ENCODE measurements around the gene NPAS3. TPM values are rescaled to one million over a fixed set of nuclear protein-coding genes. Genes with fewer than 3 reads are reported as not detected.

The NPAS3 gene
- total and polyA plus RNA-seq, 10 donors: 0.13 to 9.5 (median 2.9) TPM

DNA sequence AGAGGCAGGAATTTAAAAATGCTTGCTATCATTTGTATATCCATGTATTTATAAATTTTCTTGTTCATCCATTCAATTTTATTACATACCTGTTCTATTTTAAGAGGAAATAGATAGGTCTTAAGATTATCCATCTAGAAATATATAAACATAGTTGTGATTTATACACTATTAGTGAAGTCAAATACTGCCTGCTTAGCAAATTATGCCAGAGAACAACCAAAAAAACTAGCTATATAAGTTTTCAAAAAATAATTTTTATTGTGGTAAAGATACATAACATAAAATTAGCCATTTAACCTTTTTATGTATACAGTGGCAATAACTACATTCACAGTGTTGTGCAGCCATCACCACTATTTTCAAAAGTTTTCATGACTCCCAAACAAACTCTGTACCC lies 237.3 kb downstream of the NPAS3 start:
- no peak for DNase-seq
- TF ChIP-seq POLR2AphosphoS5 (IDR thresholded peaks at IDR 0.05) (no peak), POLR2A (IDR thresholded peaks at IDR 0.05) (no peak)
- TF ChIP-seq, protein P1, sequence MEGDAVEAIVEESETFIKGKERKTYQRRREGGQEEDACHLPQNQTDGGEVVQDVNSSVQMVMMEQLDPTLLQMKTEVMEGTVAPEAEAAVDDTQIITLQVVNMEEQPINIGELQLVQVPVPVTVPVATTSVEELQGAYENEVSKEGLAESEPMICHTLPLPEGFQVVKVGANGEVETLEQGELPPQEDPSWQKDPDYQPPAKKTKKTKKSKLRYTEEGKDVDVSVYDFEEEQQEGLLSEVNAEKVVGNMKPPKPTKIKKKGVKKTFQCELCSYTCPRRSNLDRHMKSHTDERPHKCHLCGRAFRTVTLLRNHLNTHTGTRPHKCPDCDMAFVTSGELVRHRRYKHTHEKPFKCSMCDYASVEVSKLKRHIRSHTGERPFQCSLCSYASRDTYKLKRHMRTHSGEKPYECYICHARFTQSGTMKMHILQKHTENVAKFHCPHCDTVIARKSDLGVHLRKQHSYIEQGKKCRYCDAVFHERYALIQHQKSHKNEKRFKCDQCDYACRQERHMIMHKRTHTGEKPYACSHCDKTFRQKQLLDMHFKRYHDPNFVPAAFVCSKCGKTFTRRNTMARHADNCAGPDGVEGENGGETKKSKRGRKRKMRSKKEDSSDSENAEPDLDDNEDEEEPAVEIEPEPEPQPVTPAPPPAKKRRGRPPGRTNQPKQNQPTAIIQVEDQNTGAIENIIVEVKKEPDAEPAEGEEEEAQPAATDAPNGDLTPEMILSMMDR (IDR thresholded peaks at IDR 0.05 in 8 of 11, conservative IDR thresholded peaks at IDR 0.05 in 3 of 11): no peak
- intact Hi-C loops (cut with DNase I; ENCODE audit: low total_unique reads): no loop called here
- H3K27me3 ChIP-seq (replicated peaks in 1 of 7): no peaks in the 10 kb centered on the region
- no peak overlapping the region for H3K4me3 ChIP-seq
- H3K36me3 ChIP-seq: no peaks in the 10 kb centered on the region
- H3K9me3 ChIP-seq: no peaks in the 10 kb centered on the region
- H3K4me1 ChIP-seq: no peaks in the 10 kb centered on the region
- no peak overlapping the region for H3K27ac ChIP-seq

DNA sequence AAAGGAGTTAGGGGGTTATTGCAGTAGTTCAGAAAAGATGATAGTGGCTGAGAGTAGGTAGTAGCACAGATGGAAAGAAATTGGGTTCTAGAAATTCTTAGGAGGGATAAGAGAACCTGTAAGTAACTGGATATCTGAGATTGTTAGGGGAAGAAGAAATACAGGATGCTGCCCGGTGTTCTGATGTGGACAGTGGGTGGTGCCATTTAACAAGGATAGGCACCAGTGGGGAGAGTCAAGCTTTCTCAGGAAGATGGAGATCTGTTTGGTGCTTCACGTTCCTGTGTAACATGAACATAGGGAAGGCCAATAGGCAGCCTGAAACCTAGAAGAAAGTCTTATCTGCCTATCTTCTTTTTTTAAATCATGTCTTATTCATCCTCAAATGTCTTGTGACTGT lies 245.9 kb downstream of the NPAS3 start:
- no peaks in the 10 kb centered on the region for H3K36me3 ChIP-seq
- no peaks in the 10 kb centered on the region for H3K4me1 ChIP-seq
- no peaks in the 10 kb centered on the region for H3K9me3 ChIP-seq
- no peak for DNase-seq
- H3K27ac ChIP-seq: no peak overlapping the region
- no peak overlapping the region for H3K4me3 ChIP-seq
- no peak for TF ChIP-seq POLR2A (IDR thresholded peaks at IDR 0.05)
- TF ChIP-seq, protein P1 (IDR thresholded peaks at IDR 0.05 in 8 of 11, conservative IDR thresholded peaks at IDR 0.05 in 3 of 11): no peak
- no peak for TF ChIP-seq POLR2AphosphoS5 (IDR thresholded peaks at IDR 0.05)
- WGBS, 5 donors: 50 to 72% (median 56%) methylated on average over 2 of the region's 2 CpGs
- intact Hi-C loops (cut with DNase I; ENCODE audit: low total_unique reads): no loop called here
- H3K27me3 ChIP-seq (replicated peaks in 1 of 7): no peaks in the 10 kb centered on the region

DNA sequence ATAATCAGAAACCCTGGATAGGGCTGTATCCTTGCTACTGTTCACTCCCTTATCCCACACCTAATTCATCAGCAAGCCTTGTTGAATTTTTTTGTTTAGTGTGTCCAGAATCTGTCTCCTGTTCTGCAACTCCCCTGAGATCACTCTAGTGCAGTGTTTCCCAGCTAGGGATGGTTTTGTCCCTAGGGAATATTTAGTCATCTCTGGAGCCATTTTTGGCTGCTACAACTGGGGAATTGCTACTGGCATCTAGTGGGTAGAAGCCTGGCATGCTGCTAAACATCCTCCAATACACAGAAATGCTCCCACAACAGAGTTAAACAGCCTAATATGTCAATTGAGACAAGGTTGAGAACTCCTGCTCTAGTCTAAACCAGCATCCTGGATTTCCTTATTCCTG lies 248.0 kb downstream of the NPAS3 start:
- TF ChIP-seq, protein P1 (IDR thresholded peaks at IDR 0.05 in 8 of 11, conservative IDR thresholded peaks at IDR 0.05 in 3 of 11): no peak
- TF ChIP-seq POLR2A (IDR thresholded peaks at IDR 0.05): no peak
- TF ChIP-seq POLR2AphosphoS5 (IDR thresholded peaks at IDR 0.05): no peak
- DNase-seq: no peak
- Histone ChIP-seq H3K9me3 (no peaks in the 10 kb centered on the region), H3K27ac (no peak overlapping the region), H3K27me3 (replicated peaks in 1 of 7) (no peaks in the 10 kb centered on the region), H3K36me3 (no peaks in the 10 kb centered on the region), H3K4me3 (no peak overlapping the region), H3K4me1 (no peaks in the 10 kb centered on the region)
- intact Hi-C loops (cut with DNase I; ENCODE audit: low total_unique reads): no loop called here

DNA sequence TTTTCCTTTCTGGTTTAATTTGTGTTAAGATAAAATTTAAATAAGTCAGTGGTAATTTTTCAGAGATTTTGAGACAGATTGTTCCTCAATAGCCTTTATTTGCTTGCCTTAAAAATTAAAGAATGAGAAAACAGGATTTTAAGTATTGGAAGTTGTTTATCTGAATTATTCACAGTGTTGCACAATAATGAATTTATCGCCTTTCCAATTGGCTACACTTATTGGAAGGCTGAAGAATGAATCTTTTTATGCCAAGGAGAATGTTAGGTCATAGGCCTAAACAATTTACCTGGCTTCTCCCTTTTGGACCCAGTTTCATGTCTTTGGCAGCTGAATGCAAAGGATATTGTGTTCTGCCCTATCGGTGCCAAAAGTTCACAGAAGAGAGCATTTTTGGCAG lies 250.2 kb downstream of the NPAS3 start:
- Histone ChIP-seq H3K4me1 (no peaks in the 10 kb centered on the region), H3K27ac (no peak overlapping the region), H3K4me3 (no peak overlapping the region), H3K27me3 (replicated peaks in 1 of 7) (no peaks in the 10 kb centered on the region), H3K36me3 (no peaks in the 10 kb centered on the region), H3K9me3 (no peaks in the 10 kb centered on the region)
- DNase-seq: no peak
- WGBS, 5 donors: 92 to 98% (median 94%) methylated on average over 2 of the region's 2 CpGs
- TF ChIP-seq POLR2A (IDR thresholded peaks at IDR 0.05): no peak
- intact Hi-C loops (cut with DNase I; ENCODE audit: low total_unique reads): no loop called here

DNA sequence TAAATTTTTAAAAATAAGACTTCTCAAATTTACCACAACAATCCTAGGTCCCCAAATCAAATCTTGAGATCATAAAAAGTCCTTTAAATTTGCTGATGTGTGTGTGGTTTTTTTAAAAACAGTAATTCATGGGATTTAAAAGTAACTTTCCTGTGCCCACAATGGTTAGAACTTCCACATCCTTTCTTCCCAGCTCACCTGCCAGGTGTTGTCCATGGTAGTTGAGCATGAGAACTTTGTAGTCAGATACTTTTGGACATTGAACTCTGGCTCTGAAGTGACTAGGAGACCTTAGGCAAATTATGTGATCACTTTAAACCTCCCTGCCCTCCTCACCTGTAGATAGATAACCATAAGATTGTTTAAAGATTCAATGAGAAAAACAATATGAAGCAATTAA lies 253.2 kb downstream of the NPAS3 start:
- no peak overlapping the region for H3K27ac ChIP-seq
- H3K9me3 ChIP-seq: no peaks in the 10 kb centered on the region
- intact Hi-C loops (cut with DNase I; ENCODE audit: low total_unique reads): no loop called here
- H3K4me1 ChIP-seq: no peaks in the 10 kb centered on the region
- no peaks in the 10 kb centered on the region for H3K36me3 ChIP-seq
- DNase-seq: no peak
- TF ChIP-seq POLR2A (IDR thresholded peaks at IDR 0.05): no peak
- TF ChIP-seq, protein P1 (IDR thresholded peaks at IDR 0.05 in 8 of 11, conservative IDR thresholded peaks at IDR 0.05 in 3 of 11): no peak
- no peak for TF ChIP-seq POLR2AphosphoS5 (IDR thresholded peaks at IDR 0.05)
- no peak overlapping the region for H3K4me3 ChIP-seq
- no peaks in the 10 kb centered on the region for H3K27me3 ChIP-seq (replicated peaks in 1 of 7)
